H1 (cell line): ENCODE results near the gene SLC30A9. TPM values are rescaled to one million over a fixed set of nuclear protein-coding genes. Genes with fewer than 3 reads are reported as not detected.
A peak's percentile ranks its signal among the peaks of the same experiment; 100 is the strongest.

Source experiments
- CBX5 ChIP-seq: fragments of 300-800, 300-1000 bp; sonication (generic); IDR thresholded peaks from 2 replicates; pipeline ENCODE4 v1.7.1; 2016; ENCODE audit warnings: antibody characterized with exemption, low read length, low read depth
- HDAC6 ChIP-seq: IDR thresholded peaks from one replicate; pipeline ENCODE4 v1.7.1; 2012; ENCODE audit warnings: low read depth, mild to moderate bottlenecking, inconsistent platforms, low read length, moderate library complexity
- RAD21 ChIP-seq, 2 experiments: IDR thresholded peaks in 1 of 2; conservative IDR thresholded peaks in 1 of 2; 2 replicates each; pipeline ENCODE4 v1.6.1; 2011; ENCODE audit warnings: low read depth in 2 of 2, low read length in 2 of 2, improper control_type of control experiment in 1 of 2, inconsistent platforms in 1 of 2, mild to moderate bottlenecking in 1 of 2, moderate library complexity in 1 of 2
- RNF2 ChIP-seq: fragments of 200-900, 300-1000 bp; sonication (generic); IDR thresholded peaks from 2 replicates; pipeline ENCODE4 v1.7.1; 2016; ENCODE audit warnings: borderline replicate concordance, low read depth, mild to moderate bottlenecking, antibody characterized with exemption, low read length; ENCODE audit not compliant: poor library complexity, severe bottlenecking; ENCODE audit errors: missing control alignments
- TAF1 ChIP-seq: IDR thresholded peaks from 2 replicates; pipeline ENCODE4 v1.6.1; 2011; ENCODE audit warnings: mild to moderate bottlenecking, low read depth, low read length
- TBP ChIP-seq: IDR thresholded peaks from 2 replicates; pipeline ENCODE4 v1.6.1; 2011; ENCODE audit warnings: low read depth, low read length, improper control_type of control experiment
- TEAD4 ChIP-seq: IDR thresholded peaks from 2 replicates; pipeline ENCODE4 v1.6.1; 2012; ENCODE audit warnings: low read depth, low read length, inconsistent platforms, mixed read lengths
- USF2 ChIP-seq: IDR thresholded peaks from 2 replicates; pipeline ENCODE4 v1.6.1; 2011; ENCODE audit warnings: low read length, improper control_type of control experiment
- YY1 ChIP-seq: IDR thresholded peaks from 2 replicates; pipeline ENCODE4 v1.6.1; 2011; ENCODE audit warnings: low read depth, mild to moderate bottlenecking, low read length
- polyA plus RNA-seq, 7 experiments: library from polyadenylated mRNA; depleted of rRNA in 3 of 7; stranded (reverse) in 5 of 7; unstranded in 2 of 7; fragments of >200 nt in 5 of 7; fragments of 200-250 nt in 2 of 7; gene quantifications; 1 replicate in 5 of 7; 2 replicates in 1 of 7; 4 replicates in 1 of 7; pipeline versions ENCODE4 v1.2.1 to v1.2.3, GENCODE V29; 2011 to 2013; ENCODE audit warnings: missing spikeins in 2 of 7, mixed read lengths in 2 of 7
- total RNA-seq: library from RNA; stranded (reverse); fragmentation: NEBNext Ultra II Directional; extraction: Animal tissue kit (Norgen Biotek cat#: 25700); gene quantifications from 2 replicates; pipeline ENCODE4 v1.2.1, GENCODE V29; 2021

The SLC30A9 gene
- total and polyA plus RNA-seq, 2 of the 8 experiments (the other 6 are each of a cell fraction or from before 2014, with no cell fraction given), result 41.2 to 67.2 TPM

- TF ChIP-seq USF2, result no peak
- TF ChIP-seq RNF2, result no peak
- TF ChIP-seq HDAC6, result no peak
- no peak for TF ChIP-seq TBP
- no peak for TF ChIP-seq TAF1
- no peak for TF ChIP-seq YY1
- TF ChIP-seq TEAD4, result no peak
- peak in 1 of 2 experiments; percentile 27; a peak in 1 of 4 replicates for TF ChIP-seq RAD21 (IDR thresholded peaks at IDR 0.05 in 1 of 2, conservative IDR thresholded peaks at IDR 0.05 in 1 of 2; ENCODE audit: low read depth in 2 of 2, low read length in 2 of 2)
- no peak for TF ChIP-seq CBX5
Measured at GRCh38 chr4:42132099-42132498, 141.8 kb downstream of the SLC30A9 start (continued).
